Measurements from ENCODE around the gene BCL2A1. TPM values are rescaled to one million over a fixed set of nuclear protein-coding genes. Genes with fewer than 3 reads are reported as not detected.
"Not testable (repeated sequence)": the region's sequence is repeated elsewhere in the genome, so short reads cannot be mapped to it uniquely, and the experiment has no call there.

Gene BCL2A1
- total RNA-seq, result 17.5 and 20.0 TPM in 2 replicates

GRCh38 chr15:79970624-79971434, at the start of gene BCL2A1:
Gene BCL2A1 (minus strand): TSS chr15:79971196. CDS start chr15:79971119, 77 bp downstream.
- intact Hi-C loops (cut with micrococcal nuclease), result loop anchor here (1.0 to 2.0 kb wide), 5 partner anchors 22 to 182 kb away; partner anchors contain the start of genes FAH, MTHFS and ZFAND6

DNA sequence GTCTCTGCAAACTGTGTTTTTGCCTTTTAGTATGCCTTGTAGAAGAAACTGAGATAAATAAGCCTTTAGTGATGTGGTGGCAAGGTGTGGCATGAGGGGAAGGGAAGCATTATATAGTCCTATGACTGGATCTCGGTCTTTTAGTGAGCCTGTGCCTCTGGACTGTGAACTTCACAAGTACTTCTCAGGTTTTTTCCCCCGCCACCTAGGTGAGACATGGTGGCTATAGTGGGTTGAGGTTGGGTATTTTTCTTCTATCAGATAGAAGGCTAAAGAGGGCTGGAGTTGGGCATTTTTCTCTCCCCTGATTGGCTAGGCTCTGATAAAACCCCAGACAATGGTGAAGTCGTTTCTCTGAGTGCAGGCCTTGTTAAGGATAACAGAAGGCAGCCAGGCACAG, 49.7 kb upstream of the BCL2A1 start:
- intact Hi-C loops (cut with micrococcal nuclease), result no loop called here

DNA sequence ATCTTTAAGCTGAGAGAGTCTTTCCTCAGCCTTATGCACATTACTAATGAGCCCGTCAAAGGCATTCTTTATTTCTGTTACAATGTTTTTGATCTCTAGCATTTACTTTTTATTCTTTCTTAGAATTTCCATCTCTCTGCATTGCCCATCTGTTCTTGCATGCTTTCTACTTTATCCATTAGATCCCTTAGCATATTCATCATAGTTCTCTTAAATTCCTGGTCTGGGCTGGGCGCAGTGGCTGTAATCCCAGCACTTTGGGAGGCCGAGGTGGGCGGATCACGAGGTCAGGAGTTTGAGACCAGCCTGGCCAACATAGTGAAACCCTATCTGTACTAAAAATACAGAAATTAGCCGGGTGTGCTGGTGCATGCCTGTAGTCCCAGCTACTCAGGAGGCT, 49.2 kb upstream of the BCL2A1 start:
- intact Hi-C loops (cut with micrococcal nuclease), result not testable (repeated sequence)

GRCh38 chr15:80019168-80019745, 48.3 kb upstream of the BCL2A1 start:
- intact Hi-C loops (cut with micrococcal nuclease), result no loop called here

GRCh38 chr15:80017139-80017538, 46.1 kb upstream of the BCL2A1 start:
- intact Hi-C loops (cut with micrococcal nuclease), result not testable (repeated sequence)

DNA sequence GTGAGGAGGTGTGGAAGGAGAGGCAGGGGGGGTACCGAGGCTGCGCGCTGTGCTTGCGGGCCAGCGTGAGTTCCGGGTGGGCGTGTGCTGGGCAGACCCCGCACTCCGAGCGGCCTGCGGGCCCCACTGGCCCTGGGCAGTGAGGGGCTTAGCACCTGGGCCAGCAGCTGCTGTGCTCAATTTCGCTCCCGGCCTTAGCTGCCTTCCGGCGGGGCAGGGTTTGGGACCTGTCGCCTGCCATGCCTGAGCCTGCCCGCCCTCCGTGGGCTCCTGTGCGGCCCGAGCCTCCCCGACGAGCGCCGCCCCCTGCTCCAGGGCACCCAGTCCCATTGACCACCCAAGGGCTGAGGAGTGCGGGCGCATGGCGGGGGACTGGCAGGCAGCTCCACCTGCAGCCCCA, 45.5 kb upstream of the BCL2A1 start:
- intact Hi-C loops (cut with micrococcal nuclease), result not testable (repeated sequence)

- intact Hi-C loops (cut with micrococcal nuclease), result no loop called here
These were observed 44.2 kb upstream of the BCL2A1 start for GRCh38 chr15:80015156-80015555.

DNA sequence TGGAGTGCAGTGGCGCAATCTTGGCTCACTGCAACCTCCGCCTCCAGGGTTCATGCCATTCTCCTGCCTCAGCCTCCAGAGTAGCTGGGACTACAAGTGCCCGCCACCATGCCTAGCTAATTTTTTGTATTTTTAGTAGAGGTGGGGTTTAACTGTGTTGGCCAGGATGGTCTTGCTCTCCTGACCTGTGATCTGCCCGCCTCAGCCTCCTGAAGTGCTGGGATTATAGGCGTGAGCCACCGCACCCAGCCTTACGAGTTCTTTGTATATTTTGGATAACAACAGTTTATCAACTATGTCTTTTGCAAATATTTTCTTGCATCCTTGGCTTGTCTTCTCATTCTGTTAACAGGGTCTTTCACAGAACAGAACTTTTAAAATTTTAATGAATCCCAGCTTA, 43.2 kb upstream of the BCL2A1 start:
- intact Hi-C loops (cut with micrococcal nuclease), result not testable (repeated sequence)

GRCh38 chr15:80012060-80012726, 41.2 kb upstream of the BCL2A1 start:
- intact Hi-C loops (cut with micrococcal nuclease), result no loop called here

DNA sequence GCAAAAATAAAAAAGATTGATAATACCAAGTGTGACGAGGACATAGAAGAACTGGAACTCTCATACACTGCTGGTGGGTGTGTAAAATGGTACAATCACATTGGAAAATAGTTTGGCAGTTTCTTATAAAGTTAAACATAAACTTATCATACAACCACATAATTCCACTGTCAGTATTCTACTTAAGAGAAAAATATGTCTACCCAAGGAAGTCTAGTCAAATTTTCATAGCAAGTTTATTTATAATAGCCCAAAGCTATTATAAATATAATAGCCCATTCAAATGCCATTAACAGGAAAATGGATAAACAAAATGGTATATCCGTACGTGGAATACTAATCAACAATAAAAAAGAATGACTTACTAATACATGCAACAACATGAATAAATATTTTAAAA, 40.6 kb upstream of the BCL2A1 start:
- intact Hi-C loops (cut with micrococcal nuclease), result no loop called here

DNA sequence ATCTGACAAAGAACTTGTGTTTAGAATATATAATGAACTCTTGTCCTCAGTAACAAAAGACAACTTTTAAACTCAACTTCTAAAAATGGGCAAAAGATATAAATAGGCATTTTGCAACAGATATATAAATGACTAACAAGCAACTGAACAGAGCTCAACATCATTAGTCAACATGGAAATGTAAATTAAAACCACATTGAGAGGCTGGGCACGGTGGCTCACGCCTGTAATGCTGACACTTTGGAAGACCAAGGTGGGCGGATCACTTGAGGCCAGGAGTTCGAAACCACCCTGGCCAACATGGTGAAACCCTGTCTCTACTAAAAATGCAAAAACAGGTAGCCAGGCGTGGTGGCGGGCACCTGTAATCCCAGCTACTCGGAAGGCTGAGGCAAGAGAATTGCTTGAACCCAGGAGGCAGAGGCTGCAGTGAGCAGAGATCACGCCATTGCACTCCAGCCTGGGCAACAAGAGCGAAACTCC, 40.1 kb upstream of the BCL2A1 start:
- intact Hi-C loops (cut with micrococcal nuclease), result not testable (repeated sequence)

DNA sequence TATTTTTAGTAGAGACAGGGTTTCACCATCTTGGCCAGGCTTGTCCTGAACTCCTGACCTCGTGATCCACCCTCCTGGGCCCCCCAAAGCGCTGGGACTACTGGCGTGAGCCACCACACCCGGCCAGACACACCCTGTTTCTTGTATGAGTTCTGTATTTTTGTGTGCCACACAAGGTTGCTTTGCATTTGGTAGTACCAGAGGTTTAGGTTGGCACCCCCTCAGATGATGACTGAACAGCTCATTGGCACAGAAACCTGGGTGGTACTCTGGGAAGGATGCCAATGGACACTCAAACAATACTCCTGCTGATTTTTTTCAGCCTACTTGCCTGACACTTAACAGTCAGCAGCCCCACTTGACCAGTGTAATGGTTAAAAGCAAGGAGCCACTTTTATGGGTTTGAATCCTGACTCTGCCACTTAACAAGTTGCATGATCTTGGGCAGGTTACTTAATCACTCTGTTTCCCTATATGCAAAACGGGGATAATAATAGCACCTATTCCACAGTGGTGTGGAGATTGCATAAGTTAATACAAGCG, 39.2 kb upstream of the BCL2A1 start:
- intact Hi-C loops (cut with micrococcal nuclease), result no loop called here

DNA sequence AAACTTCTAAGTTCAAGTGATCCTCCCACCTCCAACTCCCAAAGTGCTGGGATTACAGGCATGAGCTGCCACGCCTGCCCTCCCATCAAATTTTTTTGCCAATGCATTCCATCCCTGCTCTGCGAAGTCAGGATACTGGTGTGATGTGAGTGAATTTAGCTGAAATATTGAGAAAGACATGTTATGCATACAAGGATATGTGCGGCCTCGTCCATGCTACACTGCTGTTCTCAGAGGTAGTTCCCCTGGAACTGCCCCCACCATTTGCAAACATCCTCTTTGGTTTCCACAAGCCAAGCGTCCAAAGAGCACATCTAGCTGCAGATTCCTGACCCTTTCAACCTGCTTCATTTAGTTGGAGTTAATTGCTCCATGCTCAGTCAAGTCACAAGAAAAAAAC, 36.5 kb upstream of the BCL2A1 start:
- intact Hi-C loops (cut with micrococcal nuclease), result no loop called here

- intact Hi-C loops (cut with micrococcal nuclease), result no loop called here
These were observed 36.0 kb upstream of the BCL2A1 start for GRCh38 chr15:80006946-80007345.

GRCh38 chr15:80003934-80004472, 33.0 kb upstream of the BCL2A1 start:
- intact Hi-C loops (cut with micrococcal nuclease), result no loop called here

DNA sequence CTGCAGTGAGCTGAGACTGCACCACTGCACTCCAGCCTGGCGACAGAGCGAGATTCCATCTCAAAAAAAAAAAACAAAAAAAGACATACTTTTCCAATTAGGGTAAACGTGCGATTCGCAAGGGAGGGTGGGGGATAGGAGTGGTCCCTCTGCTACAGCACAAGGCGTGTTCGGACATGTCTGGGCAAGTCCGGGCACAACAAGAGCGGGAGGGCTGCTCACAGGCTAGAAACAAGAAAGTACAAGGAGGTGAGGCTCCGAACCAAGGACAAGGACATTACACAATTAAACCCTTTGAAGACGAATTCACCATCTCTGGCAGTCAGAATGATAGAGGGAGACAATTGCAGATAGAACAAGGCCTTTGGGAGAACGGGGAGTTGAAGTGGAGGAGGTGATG, 32.2 kb upstream of the BCL2A1 start:
- intact Hi-C loops (cut with micrococcal nuclease), result no loop called here

DNA sequence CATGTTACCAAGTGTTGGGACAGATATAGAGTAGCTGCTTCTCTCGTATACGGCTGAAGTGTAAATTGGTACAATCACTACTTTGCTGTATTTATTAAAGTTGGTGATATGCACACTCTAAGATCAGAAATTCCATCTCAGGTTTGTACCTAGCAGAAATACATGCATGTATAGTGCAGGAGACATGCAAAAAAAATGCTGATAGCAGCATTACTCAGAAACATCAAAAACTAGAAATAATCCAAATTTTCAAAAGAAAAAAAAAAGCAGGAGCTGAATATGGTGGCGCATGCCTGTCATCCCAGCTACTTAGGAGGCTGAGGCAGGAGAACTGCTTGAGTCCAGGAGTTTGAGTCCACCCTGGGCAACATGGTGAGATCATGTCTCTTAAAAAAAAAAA, 31.3 kb upstream of the BCL2A1 start:
- intact Hi-C loops (cut with micrococcal nuclease), result no loop called here

- intact Hi-C loops (cut with micrococcal nuclease), result loop anchor here (10.0 kb wide), 1 partner anchor 180 kb away; no protein-coding TSS in a partner anchor
These were observed 23.6 kb upstream of the BCL2A1 start for GRCh38 chr15:79994615-79995014.

DNA sequence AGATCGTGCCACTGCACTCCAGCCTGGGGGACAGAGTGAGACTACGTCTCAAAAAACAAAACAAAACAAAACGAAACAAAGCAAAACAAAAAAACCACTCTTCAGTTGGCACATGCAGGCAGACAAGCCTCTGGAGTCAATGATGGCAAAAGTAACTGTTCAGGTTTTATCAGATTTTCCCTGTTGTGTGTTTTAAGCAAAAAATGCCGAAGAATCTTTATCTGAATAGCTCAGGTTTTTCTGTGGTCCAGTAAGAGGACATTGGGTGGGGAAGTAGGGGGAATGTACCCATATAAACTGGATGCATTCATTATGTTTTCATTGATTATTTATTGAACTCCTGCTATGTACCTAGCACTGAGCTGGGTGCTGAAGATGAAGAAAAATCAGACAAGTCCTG, 20.8 kb upstream of the BCL2A1 start:
- intact Hi-C loops (cut with micrococcal nuclease), result loop anchor here (2.0 to 10.0 kb wide), 2 partner anchors 21 to 183 kb away; partner anchors contain the start of gene BCL2A1

- intact Hi-C loops (cut with micrococcal nuclease), result loop anchor here (10.0 kb wide), 1 partner anchor 184 kb away; no protein-coding TSS in a partner anchor
These were observed 20.0 kb upstream of the BCL2A1 start for GRCh38 chr15:79990997-79991334.

GRCh38 chr15:79990280-79990996, 19.4 kb upstream of the BCL2A1 start:
- intact Hi-C loops (cut with micrococcal nuclease), result loop anchor here (10.0 kb wide), 1 partner anchor 184 kb away; no protein-coding TSS in a partner anchor

All from T-helper 2 cell treated with Interferon-gamma antibody and Interleukin-4, amounts not matched to agents 100 ng/mL and 5 ng/mL, for 36 hours (primary cell).